Left ventricle myocardium inferior (tissue), 1 donor: ENCODE data around the gene SRPK2. TPM values are rescaled to one million over a fixed set of nuclear protein-coding genes. Genes with fewer than 3 reads are reported as not detected.

ENCODE experiments used
- DNase-seq: peaks from one replicate; pipeline ENCODE4 v3.0.0-alpha.2; 2020
- H3K27ac ChIP-seq: fragments of 200-600 bp; replicated peaks from 2 replicates; pipeline ENCODE4 v1.8.0; 2021
- H3K27me3 ChIP-seq: fragments of 200-600 bp; 2 replicates; pipeline ENCODE4 v1.8.0; 2021; ENCODE audit warnings: low read depth
- H3K36me3 ChIP-seq: fragments of 200-600 bp; 2 replicates; pipeline ENCODE4 v1.8.0; 2021
- H3K4me1 ChIP-seq: fragments of 200-600 bp; 2 replicates; pipeline ENCODE4 v1.8.0; 2021
- H3K4me3 ChIP-seq: fragments of 200-600 bp; 2 replicates; pipeline ENCODE4 v1.8.0; 2021; ENCODE audit warnings: mild to moderate bottlenecking, moderate library complexity
- H3K9me3 ChIP-seq: fragments of 200-600 bp; replicated peaks from 2 replicates; pipeline ENCODE4 v1.8.0; 2021
- CTCF ChIP-seq: fragments of 200-600 bp; IDR thresholded peaks from 2 replicates; pipeline ENCODE4 v1.8.0; 2021; ENCODE audit warnings: antibody characterized with exemption, mild to moderate bottlenecking, borderline replicate concordance
- intact Hi-C: fragments of 100-400 bp; cut with micrococcal nuclease; formaldehyde crosslinking; loops from one replicate; pipeline ENCODE4 v1.11.0; 2022
- total RNA-seq: library from RNA; stranded (reverse); fragmentation: NEBNext Ultra II Directional; extraction: Animal tissue kit (Norgen Biotek cat#: 25700); gene quantifications from one replicate; pipeline ENCODE4 v1.2.1, GENCODE V29; 2021
- donor health status: DM: no; HTN: yes; CAD: no; lungs with severe emphysema.

Gene SRPK2
- total RNA-seq, 1 donor from 2014 or later: 34.3 TPM

GRCh38 chr7:105216786-105217185 is 171.9 kb downstream of the SRPK2 start:
- intact Hi-C loops: no loop called here
- Histone ChIP-seq H3K27ac (no peak overlapping the region), H3K4me3 (no peak overlapping the region), H3K4me1 (peaks cover 12% of the 10 kb centered on the region), H3K36me3 (no peaks in the 10 kb centered on the region), H3K27me3 (no peaks in the 10 kb centered on the region), H3K9me3 (no peaks in the 10 kb centered on the region)
- DNase-seq: no peak
- no peak for TF ChIP-seq CTCF

GRCh38 chr7:105215821-105216220 is 172.9 kb downstream of the SRPK2 start:
- Histone ChIP-seq H3K27ac (no peak overlapping the region), H3K4me1 (peaks cover 19% of the 10 kb centered on the region), H3K4me3 (no peak overlapping the region), H3K9me3 (no peaks in the 10 kb centered on the region), H3K27me3 (no peaks in the 10 kb centered on the region), H3K36me3 (no peaks in the 10 kb centered on the region)
- intact Hi-C loops: no loop called here
- no peak for TF ChIP-seq CTCF
- no peak for DNase-seq

- Histone ChIP-seq H3K4me1 (peaks cover 25% of the 10 kb centered on the region), H3K4me3 (no peak overlapping the region), H3K9me3 (no peaks in the 10 kb centered on the region), H3K27ac (no peak overlapping the region), H3K27me3 (no peaks in the 10 kb centered on the region), H3K36me3 (no peaks in the 10 kb centered on the region)
- no peak for TF ChIP-seq CTCF
- DNase-seq: no peak
- intact Hi-C loops: no loop called here
Observed at GRCh38 chr7:105215182-105215581, 173.5 kb downstream of the SRPK2 start.

GRCh38 chr7:105213611-105214010 is 175.1 kb downstream of the SRPK2 start:
- no peak overlapping the region for H3K27ac ChIP-seq
- H3K27me3 ChIP-seq: no peaks in the 10 kb centered on the region
- no peak for DNase-seq
- H3K4me1 ChIP-seq: peaks cover 34% of the 10 kb centered on the region
- no peaks in the 10 kb centered on the region for H3K9me3 ChIP-seq
- no peak overlapping the region for H3K4me3 ChIP-seq
- TF ChIP-seq CTCF: no peak
- intact Hi-C loops: no loop called here
- H3K36me3 ChIP-seq: no peaks in the 10 kb centered on the region

- H3K4me1 ChIP-seq: peaks cover 22% of the 10 kb centered on the region
- no peak for TF ChIP-seq CTCF
- intact Hi-C loops: no loop called here
- H3K9me3 ChIP-seq: no peaks in the 10 kb centered on the region
- no peaks in the 10 kb centered on the region for H3K27me3 ChIP-seq
- H3K4me3 ChIP-seq: no peak overlapping the region
- no peaks in the 10 kb centered on the region for H3K36me3 ChIP-seq
- H3K27ac ChIP-seq: no peak overlapping the region
- no peak for DNase-seq
Observed at GRCh38 chr7:105212212-105212611, 176.5 kb downstream of the SRPK2 start.

DNA sequence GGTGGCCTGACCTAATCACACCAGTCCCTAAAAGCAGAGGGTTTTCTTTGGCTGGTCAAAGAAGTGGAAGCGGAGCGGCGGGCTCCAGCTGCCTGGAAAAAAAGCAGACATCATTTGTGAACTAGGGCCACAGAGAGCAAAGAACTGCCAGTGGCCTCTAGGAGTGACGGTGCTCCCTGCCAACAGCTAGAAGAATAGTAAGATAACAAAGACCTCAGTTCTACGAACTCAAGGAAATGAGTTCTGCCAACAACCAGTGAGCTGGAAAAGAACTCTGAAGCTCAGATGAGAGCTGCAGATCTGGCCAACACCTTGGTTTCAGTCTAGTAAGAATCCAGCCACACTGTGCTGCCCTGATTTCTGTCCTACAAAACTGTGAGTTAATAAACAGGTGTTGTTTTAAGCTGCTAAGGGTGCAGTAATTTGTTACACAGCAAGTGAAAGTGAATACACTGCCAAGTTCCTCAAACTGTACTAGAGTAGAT is 178.0 kb downstream of the SRPK2 start:
- no peaks in the 10 kb centered on the region for H3K36me3 ChIP-seq
- intact Hi-C loops: no loop called here
- peak; percentile 25 for TF ChIP-seq CTCF
- H3K4me3 ChIP-seq: peak overlapping the region; percentile 3
- peak; percentile 32 for DNase-seq
- H3K4me1 ChIP-seq: peaks cover 22% of the 10 kb centered on the region
- no peaks in the 10 kb centered on the region for H3K27me3 ChIP-seq
- H3K27ac ChIP-seq: peak overlapping the region; percentile 55
- no peaks in the 10 kb centered on the region for H3K9me3 ChIP-seq
